K562 (cell line): ENCODE data around the gene CLDN5. TPM values are rescaled to one million over a fixed set of nuclear protein-coding genes. Genes with fewer than 3 reads are reported as not detected.

Experiments used
- ARHGAP35 ChIP-seq: fragments of 450-650 bp; IDR thresholded peaks from 2 replicates; pipeline ENCODE4 v1.6.1; 2018; ENCODE audit not compliant: partially characterized antibody
- MCM2 ChIP-seq: fragments of 450-650 bp; IDR thresholded peaks from 2 replicates; pipeline ENCODE4 v1.6.1; 2017; ENCODE audit warnings: low read depth, mild to moderate bottlenecking
- MEF2A ChIP-seq: IDR thresholded peaks from 2 replicates; pipeline ENCODE4 v1.6.1; 2011; ENCODE audit warnings: low read depth, mild to moderate bottlenecking, low read length, moderate library complexity; ENCODE audit not compliant: control insufficient read depth
- PYGO2 ChIP-seq: fragments of 450-650 bp; IDR thresholded peaks from 2 replicates; pipeline ENCODE4 v1.6.1; 2016; ENCODE audit warnings: mild to moderate bottlenecking, missing genetic modification characterization, moderate library complexity, missing compliant biosample characterization
- RBM39 ChIP-seq: fragments of 200-400 bp; formaldehyde crosslinking; optimal IDR thresholded peaks from 2 replicates; pipeline ENCODE3; 2018; ENCODE audit warnings: low read depth, low read length
- SIN3A ChIP-seq, 2 experiments: fragments of 150-350 bp in 1 of 2; IDR thresholded peaks; 2 replicates each; pipeline ENCODE4 v1.6.1; 2011 to 2016; ENCODE audit warnings: borderline replicate concordance in 2 of 2, low read depth in 2 of 2, low read length in 2 of 2, mild to moderate bottlenecking in 2 of 2, moderate library complexity in 2 of 2; ENCODE audit not compliant: control insufficient read depth in 1 of 2
- SP1 ChIP-seq: sonication (generic); formaldehyde crosslinking; IDR thresholded peaks from 2 replicates; pipeline ENCODE4 v1.8.1; 2022; ENCODE audit warnings: mild to moderate bottlenecking, missing genetic modification reagents
- ZNF551 ChIP-seq: fragments of 250-450 bp; sonication (Bioruptor Pico); IDR thresholded peaks from 2 replicates; pipeline ENCODE4 v1.5.0; 2021; ENCODE audit warnings: mild to moderate bottlenecking, moderate library complexity
- ZNF77 ChIP-seq: fragments of 250-450 bp; sonication (Bioruptor Pico); IDR thresholded peaks from 2 replicates; pipeline ENCODE4 v1.5.0; 2020
- polyA plus RNA-seq, 8 experiments: library from polyadenylated mRNA; depleted of rRNA in 4 of 8; stranded (reverse) in 5 of 8; unstranded in 3 of 8; fragments of >200 nt; fragmentation: Nextera tagmentation in 2 of 8; fragmentation: Illumina TruSeq in 1 of 8; extraction: Ambion mirVana in 2 of 8; extraction: Trizol in 1 of 8; gene quantifications; 2 replicates each; pipeline versions ENCODE4 v1.2.1 to v1.2.3, GENCODE V29; 2011 to 2014; ENCODE audit warnings: inconsistent platforms in 1 of 8, missing spikeins in 1 of 8
- total RNA-seq, 7 experiments: library from RNA; depleted of rRNA in 6 of 7; stranded (reverse); fragments of >200 nt in 6 of 7; fragmentation: Illumina TruSeq in 2 of 7; extraction: Trizol in 2 of 7; gene quantifications; 2 replicates each; pipeline versions ENCODE4 v1.2.1 to v1.2.3, GENCODE V29; 2011 to 2021; ENCODE audit warnings: low replicate concordance in 1 of 7
- TF ChIP-seq, protein P1 (sequence below): fragments of 450-650 bp; formaldehyde crosslinking; IDR thresholded peaks from 2 replicates; pipeline ENCODE4 v1.4.0; 2022; ENCODE audit warnings: missing genetic modification characterization
- TF ChIP-seq, protein P2 (sequence below): sonication (generic); formaldehyde crosslinking; IDR thresholded peaks from 2 replicates; pipeline ENCODE4 v1.8.1; 2022; ENCODE audit warnings: missing genetic modification reagents
- TF ChIP-seq, protein P3 (sequence below): sonication (generic); formaldehyde crosslinking; IDR thresholded peaks from 2 replicates; pipeline ENCODE4 v1.8.0; 2022; ENCODE audit warnings: mild to moderate bottlenecking, missing genetic modification reagents
- TF ChIP-seq, protein P4 (sequence below): fragments of 450-650 bp; IDR thresholded peaks from 2 replicates; pipeline ENCODE4 v1.6.1; 2017; ENCODE audit warnings: antibody characterized with exemption, mild to moderate bottlenecking

CLDN5 gene
- total and polyA plus RNA-seq, 9 of the 15 experiments (the other 6 are each of a cell fraction or from before 2014, with no cell fraction given), result 0.20 TPM; not detected in 8

DNA sequence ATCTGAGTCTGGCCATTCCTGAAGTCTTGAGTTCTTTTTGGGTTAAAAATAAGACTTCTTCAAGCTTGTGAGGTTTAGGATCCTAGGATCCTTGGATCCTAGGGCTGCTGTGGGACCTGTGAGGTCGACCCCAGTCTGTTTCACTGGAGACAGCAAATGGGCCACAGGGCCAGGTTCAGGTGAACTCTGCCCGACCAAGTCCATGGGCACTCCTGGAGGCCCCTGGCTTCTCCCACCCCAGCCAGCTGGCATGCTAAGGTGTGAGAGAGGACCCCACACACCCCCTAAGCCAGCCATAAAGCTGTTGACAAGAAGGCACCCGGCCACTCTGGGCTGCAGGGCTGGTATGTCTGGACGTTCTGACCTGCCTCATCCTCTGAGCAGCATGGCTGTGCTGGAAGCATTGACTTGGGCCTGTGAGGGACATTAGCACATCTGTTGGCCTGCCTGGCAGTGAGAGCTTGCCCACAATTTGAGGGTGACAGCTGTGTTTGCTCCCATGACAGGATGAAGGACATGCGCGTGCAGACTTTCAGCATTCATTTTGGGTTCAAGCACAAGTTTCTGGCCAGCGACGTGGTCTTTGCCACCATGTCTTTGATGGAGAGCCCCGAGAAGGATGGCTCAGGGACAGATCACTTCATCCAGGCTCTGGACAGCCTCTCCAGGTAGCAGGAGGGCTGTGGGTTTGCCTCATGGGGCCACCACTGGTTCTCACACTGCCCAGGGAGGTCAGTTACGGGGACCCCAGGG is 16.0 kb downstream of the CLDN5 start (continued):
- TF ChIP-seq SIN3A (IDR thresholded peaks at IDR 0.05; ENCODE audit: borderline replicate concordance in 2 of 2, control insufficient read depth in 1 of 2, low read depth in 2 of 2, low read length in 2 of 2) (no peak), PYGO2 (no peak), ARHGAP35 (no peak), SP1 (CRISPR knock-in tag) (peak; percentile 51; the same call in 1 of the 2 replicates), ZNF551 (CRISPR knock-in tag) (no peak), MCM2 (no peak), RBM39 (peak; percentile 84), MEF2A (no peak), ZNF77 (CRISPR knock-in tag) (no peak; the same call in 1 of the 2 replicates)
- TF ChIP-seq, protein P1, sequence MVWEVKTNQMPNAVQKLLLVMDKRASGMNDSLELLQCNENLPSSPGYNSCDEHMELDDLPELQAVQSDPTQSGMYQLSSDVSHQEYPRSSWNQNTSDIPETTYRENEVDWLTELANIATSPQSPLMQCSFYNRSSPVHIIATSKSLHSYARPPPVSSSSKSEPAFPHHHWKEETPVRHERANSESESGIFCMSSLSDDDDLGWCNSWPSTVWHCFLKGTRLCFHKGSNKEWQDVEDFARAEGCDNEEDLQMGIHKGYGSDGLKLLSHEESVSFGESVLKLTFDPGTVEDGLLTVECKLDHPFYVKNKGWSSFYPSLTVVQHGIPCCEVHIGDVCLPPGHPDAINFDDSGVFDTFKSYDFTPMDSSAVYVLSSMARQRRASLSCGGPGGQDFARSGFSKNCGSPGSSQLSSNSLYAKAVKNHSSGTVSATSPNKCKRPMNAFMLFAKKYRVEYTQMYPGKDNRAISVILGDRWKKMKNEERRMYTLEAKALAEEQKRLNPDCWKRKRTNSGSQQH (CRISPR knock-in tag), result no peak
- TF ChIP-seq, protein P2, sequence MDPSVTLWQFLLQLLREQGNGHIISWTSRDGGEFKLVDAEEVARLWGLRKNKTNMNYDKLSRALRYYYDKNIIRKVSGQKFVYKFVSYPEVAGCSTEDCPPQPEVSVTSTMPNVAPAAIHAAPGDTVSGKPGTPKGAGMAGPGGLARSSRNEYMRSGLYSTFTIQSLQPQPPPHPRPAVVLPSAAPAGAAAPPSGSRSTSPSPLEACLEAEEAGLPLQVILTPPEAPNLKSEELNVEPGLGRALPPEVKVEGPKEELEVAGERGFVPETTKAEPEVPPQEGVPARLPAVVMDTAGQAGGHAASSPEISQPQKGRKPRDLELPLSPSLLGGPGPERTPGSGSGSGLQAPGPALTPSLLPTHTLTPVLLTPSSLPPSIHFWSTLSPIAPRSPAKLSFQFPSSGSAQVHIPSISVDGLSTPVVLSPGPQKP (CRISPR knock-in tag), result no peak
- TF ChIP-seq, protein P3, sequence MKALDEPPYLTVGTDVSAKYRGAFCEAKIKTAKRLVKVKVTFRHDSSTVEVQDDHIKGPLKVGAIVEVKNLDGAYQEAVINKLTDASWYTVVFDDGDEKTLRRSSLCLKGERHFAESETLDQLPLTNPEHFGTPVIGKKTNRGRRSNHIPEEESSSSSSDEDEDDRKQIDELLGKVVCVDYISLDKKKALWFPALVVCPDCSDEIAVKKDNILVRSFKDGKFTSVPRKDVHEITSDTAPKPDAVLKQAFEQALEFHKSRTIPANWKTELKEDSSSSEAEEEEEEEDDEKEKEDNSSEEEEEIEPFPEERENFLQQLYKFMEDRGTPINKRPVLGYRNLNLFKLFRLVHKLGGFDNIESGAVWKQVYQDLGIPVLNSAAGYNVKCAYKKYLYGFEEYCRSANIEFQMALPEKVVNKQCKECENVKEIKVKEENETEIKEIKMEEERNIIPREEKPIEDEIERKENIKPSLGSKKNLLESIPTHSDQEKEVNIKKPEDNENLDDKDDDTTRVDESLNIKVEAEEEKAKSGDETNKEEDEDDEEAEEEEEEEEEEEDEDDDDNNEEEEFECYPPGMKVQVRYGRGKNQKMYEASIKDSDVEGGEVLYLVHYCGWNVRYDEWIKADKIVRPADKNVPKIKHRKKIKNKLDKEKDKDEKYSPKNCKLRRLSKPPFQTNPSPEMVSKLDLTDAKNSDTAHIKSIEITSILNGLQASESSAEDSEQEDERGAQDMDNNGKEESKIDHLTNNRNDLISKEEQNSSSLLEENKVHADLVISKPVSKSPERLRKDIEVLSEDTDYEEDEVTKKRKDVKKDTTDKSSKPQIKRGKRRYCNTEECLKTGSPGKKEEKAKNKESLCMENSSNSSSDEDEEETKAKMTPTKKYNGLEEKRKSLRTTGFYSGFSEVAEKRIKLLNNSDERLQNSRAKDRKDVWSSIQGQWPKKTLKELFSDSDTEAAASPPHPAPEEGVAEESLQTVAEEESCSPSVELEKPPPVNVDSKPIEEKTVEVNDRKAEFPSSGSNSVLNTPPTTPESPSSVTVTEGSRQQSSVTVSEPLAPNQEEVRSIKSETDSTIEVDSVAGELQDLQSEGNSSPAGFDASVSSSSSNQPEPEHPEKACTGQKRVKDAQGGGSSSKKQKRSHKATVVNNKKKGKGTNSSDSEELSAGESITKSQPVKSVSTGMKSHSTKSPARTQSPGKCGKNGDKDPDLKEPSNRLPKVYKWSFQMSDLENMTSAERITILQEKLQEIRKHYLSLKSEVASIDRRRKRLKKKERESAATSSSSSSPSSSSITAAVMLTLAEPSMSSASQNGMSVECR (CRISPR knock-in tag), result no peak
- TF ChIP-seq, protein P4, sequence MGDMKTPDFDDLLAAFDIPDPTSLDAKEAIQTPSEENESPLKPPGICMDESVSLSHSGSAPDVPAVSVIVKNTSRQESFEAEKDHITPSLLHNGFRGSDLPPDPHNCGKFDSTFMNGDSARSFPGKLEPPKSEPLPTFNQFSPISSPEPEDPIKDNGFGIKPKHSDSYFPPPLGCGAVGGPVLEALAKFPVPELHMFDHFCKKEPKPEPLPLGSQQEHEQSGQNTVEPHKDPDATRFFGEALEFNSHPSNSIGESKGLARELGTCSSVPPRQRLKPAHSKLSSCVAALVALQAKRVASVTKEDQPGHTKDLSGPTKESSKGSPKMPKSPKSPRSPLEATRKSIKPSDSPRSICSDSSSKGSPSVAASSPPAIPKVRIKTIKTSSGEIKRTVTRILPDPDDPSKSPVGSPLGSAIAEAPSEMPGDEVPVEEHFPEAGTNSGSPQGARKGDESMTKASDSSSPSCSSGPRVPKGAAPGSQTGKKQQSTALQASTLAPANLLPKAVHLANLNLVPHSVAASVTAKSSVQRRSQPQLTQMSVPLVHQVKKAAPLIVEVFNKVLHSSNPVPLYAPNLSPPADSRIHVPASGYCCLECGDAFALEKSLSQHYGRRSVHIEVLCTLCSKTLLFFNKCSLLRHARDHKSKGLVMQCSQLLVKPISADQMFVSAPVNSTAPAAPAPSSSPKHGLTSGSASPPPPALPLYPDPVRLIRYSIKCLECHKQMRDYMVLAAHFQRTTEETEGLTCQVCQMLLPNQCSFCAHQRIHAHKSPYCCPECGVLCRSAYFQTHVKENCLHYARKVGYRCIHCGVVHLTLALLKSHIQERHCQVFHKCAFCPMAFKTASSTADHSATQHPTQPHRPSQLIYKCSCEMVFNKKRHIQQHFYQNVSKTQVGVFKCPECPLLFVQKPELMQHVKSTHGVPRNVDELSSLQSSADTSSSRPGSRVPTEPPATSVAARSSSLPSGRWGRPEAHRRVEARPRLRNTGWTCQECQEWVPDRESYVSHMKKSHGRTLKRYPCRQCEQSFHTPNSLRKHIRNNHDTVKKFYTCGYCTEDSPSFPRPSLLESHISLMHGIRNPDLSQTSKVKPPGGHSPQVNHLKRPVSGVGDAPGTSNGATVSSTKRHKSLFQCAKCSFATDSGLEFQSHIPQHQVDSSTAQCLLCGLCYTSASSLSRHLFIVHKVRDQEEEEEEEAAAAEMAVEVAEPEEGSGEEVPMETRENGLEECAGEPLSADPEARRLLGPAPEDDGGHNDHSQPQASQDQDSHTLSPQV, result no peak
